Peyer's patch (tissue), 4 donors: Measurements from ENCODE around the gene DOCK1.

Source experiments
- POLR2A ChIP-seq, 2 donors: fragments of 450-650 bp; IDR thresholded peaks; one replicate each; pipeline ENCODE4 v1.5.1; 2017; ENCODE audit warnings: antibody characterized with exemption in 2 of 2, mild to moderate bottlenecking in 2 of 2, moderate library complexity in 2 of 2
- TF ChIP-seq, protein P1 (sequence below), 6 experiments: fragments of 450-650 bp in 4 of 6; fragments of 200-600 bp in 2 of 6; sonication (generic) in 1 of 6; IDR thresholded peaks; one replicate each; pipeline ENCODE4 v1.5.1; 2017 to 2019; ENCODE audit warnings: antibody characterized with exemption in 6 of 6, mild to moderate bottlenecking in 3 of 6, moderate library complexity in 1 of 6

DNA sequence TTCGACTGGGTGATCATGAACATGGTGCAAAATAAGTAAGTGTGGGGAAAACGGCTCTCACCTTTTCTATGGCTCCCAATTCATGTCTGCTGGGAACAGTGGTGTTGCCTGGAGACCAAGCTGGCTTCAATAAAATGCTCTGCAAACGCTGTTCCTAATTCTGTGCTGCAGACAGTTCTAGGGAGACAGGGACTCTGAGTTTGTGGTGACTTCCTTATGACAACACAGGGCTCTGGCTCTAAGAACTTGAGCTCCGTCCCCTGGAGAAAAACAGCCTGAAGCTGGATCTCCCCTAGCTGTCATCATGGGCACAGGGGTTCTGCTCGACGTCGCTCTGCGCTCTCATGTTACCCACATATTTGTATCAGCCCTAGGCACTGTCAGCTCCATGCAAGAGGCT is 352.2 kb downstream of the DOCK1 start:
- TF ChIP-seq POLR2A (IDR thresholded peaks at IDR 0.05) = no peak
- TF ChIP-seq, protein P1, sequence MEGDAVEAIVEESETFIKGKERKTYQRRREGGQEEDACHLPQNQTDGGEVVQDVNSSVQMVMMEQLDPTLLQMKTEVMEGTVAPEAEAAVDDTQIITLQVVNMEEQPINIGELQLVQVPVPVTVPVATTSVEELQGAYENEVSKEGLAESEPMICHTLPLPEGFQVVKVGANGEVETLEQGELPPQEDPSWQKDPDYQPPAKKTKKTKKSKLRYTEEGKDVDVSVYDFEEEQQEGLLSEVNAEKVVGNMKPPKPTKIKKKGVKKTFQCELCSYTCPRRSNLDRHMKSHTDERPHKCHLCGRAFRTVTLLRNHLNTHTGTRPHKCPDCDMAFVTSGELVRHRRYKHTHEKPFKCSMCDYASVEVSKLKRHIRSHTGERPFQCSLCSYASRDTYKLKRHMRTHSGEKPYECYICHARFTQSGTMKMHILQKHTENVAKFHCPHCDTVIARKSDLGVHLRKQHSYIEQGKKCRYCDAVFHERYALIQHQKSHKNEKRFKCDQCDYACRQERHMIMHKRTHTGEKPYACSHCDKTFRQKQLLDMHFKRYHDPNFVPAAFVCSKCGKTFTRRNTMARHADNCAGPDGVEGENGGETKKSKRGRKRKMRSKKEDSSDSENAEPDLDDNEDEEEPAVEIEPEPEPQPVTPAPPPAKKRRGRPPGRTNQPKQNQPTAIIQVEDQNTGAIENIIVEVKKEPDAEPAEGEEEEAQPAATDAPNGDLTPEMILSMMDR (IDR thresholded peaks at IDR 0.05) = no peak
